B cell (primary cell): ENCODE measurements around the gene CCDC83. TPM values are rescaled to one million over a fixed set of nuclear protein-coding genes. Genes with fewer than 3 reads are reported as not detected.

ENCODE experiments used
- ATAC-seq: fragments of 200-7000 bp; cut with Tn5 transposase; one replicate; pipeline ENCODE4 v1.10.0; 2021; ENCODE audit warnings: low read depth, mild to moderate bottlenecking, moderate number of reproducible peaks, moderate library complexity
- CTCF ChIA-PET: fragments of 350-600 bp; sonication (Branson Sonifier 250); formaldehyde crosslinking; loops from one replicate; lab custom pipeline; 2021; ENCODE audit warnings: antibody characterized with exemption, inconsistent platforms; lab: Charles Lee
- POLR2A ChIA-PET: fragments of 350-600 bp; sonication (Branson Sonifier 250); formaldehyde crosslinking; loops from one replicate; lab custom pipeline; 2021; ENCODE audit warnings: antibody characterized with exemption; lab: Charles Lee
- DNase-seq: peaks from one replicate; pipeline ENCODE4 v3.0.0; 2013
- H2AFZ ChIP-seq: 2 replicates; pipeline ENCODE4 v1.6.1; 2012; ENCODE audit warnings: mild to moderate bottlenecking, low read depth, low read length; ENCODE audit not compliant: insufficient read depth, poor library complexity, severe bottlenecking
- H3K27ac ChIP-seq, 2 donors: 1 replicate in 1 of 2; 2 replicates in 1 of 2; pipeline ENCODE4 v1.5.1; 2012 to 2013; ENCODE audit warnings: low read length in 2 of 2, mild to moderate bottlenecking in 2 of 2, moderate library complexity in 1 of 2
- H3K27me3 ChIP-seq, 4 experiments: fragments of 200-600 bp in 1 of 4; sonication (generic) in 1 of 4; replicated peaks in 1 of 4; 1 replicate in 2 of 4; 2 replicates in 2 of 4; pipeline versions ENCODE4 v1.6.1 to v1.7.0; 2013 to 2016; ENCODE audit warnings: low read length in 3 of 4, mild to moderate bottlenecking in 2 of 4, mixed read lengths in 1 of 4, moderate library complexity in 1 of 4; ENCODE audit not compliant: insufficient read depth in 4 of 4, control insufficient read depth in 3 of 4; ENCODE audit errors: control extremely low read depth in 1 of 4
- H3K36me3 ChIP-seq, 2 experiments: replicated peaks in 1 of 2; 1 replicate in 1 of 2; 2 replicates in 1 of 2; pipeline versions ENCODE4 v1.6.1 to v1.7.1; 2013; ENCODE audit warnings: low read length in 1 of 2; ENCODE audit not compliant: insufficient read depth in 2 of 2, control insufficient read depth in 1 of 2; ENCODE audit errors: control extremely low read depth in 1 of 2, extremely low read depth in 1 of 2
- H3K4me1 ChIP-seq, 2 donors: fragments of 200-600 bp in 1 of 2; sonication (generic) in 1 of 2; 1 replicate in 1 of 2; 2 replicates in 1 of 2; pipeline versions ENCODE4 v1.5.1 to v1.6.1; 2013 to 2017; ENCODE audit warnings: low read length in 2 of 2; ENCODE audit not compliant: control insufficient read depth in 2 of 2, insufficient read depth in 2 of 2
- H3K4me2 ChIP-seq: replicated peaks from 2 replicates; pipeline ENCODE3; 2012; ENCODE audit warnings: mild to moderate bottlenecking, low read depth, low read length; ENCODE audit not compliant: poor library complexity, severe bottlenecking
- H3K4me3 ChIP-seq, 5 experiments: fragments of 200-600 bp in 1 of 5; sonication (generic) in 1 of 5; 1 replicate in 3 of 5; 2 replicates in 2 of 5; pipeline versions ENCODE4 v1.5.1 to v1.7.0; 2011 to 2016; ENCODE audit warnings: low read length in 4 of 5, mild to moderate bottlenecking in 4 of 5, low read depth in 2 of 5, control low read depth in 1 of 5, moderate library complexity in 1 of 5; ENCODE audit not compliant: insufficient read depth in 1 of 5; ENCODE audit errors: control extremely low read depth in 1 of 5, extremely low read depth in 1 of 5
- H3K79me2 ChIP-seq: fragments of 200-600 bp; sonication (generic); one replicate; pipeline ENCODE4 v1.6.0; 2016; ENCODE audit warnings: low read length; ENCODE audit not compliant: control insufficient read depth, insufficient read depth
- H3K9ac ChIP-seq: fragments of 200-600 bp; sonication (generic); 2 replicates; pipeline ENCODE4 v1.6.1; 2017; ENCODE audit warnings: mild to moderate bottlenecking, low read length, moderate library complexity
- H3K9me3 ChIP-seq, 3 donors: one replicate each; pipeline versions ENCODE4 v1.6.1 to v1.7.1; 2013; ENCODE audit warnings: low read length in 2 of 3; ENCODE audit not compliant: control insufficient read depth in 2 of 3, insufficient read depth in 1 of 3; ENCODE audit errors: control extremely low read depth in 1 of 3
- H4K20me1 ChIP-seq: 2 replicates; pipeline ENCODE4 v1.6.0; 2012; ENCODE audit warnings: mild to moderate bottlenecking, low read length; ENCODE audit not compliant: insufficient read depth, control insufficient read depth, poor library complexity, severe bottlenecking
- H3K27ac Mint-ChIP-seq: one replicate; pipeline ENCODE4 v1.8.0; 2021; ENCODE audit warnings: mixed read lengths
- H3K27me3 Mint-ChIP-seq: one replicate; pipeline ENCODE4 v1.8.0; 2021; ENCODE audit warnings: mixed read lengths
- H3K4me1 Mint-ChIP-seq: one replicate; pipeline ENCODE4 v1.8.0; 2021; ENCODE audit warnings: mixed read lengths
- H3K4me3 Mint-ChIP-seq: one replicate; pipeline ENCODE4 v1.8.0; 2021; ENCODE audit warnings: mixed read lengths
- H3K9me3 Mint-ChIP-seq: one replicate; pipeline ENCODE4 v1.8.0; 2022; ENCODE audit warnings: mixed read lengths; ENCODE audit not compliant: insufficient read depth
- CTCF ChIP-seq: fragments of 200-600 bp; IDR thresholded peaks from one replicate; pipeline ENCODE4 v1.8.0; 2022; ENCODE audit warnings: antibody characterized with exemption, mild to moderate bottlenecking
- EZH2 ChIP-seq: IDR thresholded peaks from 2 replicates; pipeline ENCODE4 v1.6.1; 2012; ENCODE audit warnings: borderline replicate concordance, low read depth, mild to moderate bottlenecking, moderate library complexity, low read length; ENCODE audit not compliant: insufficient read depth, poor library complexity, severe bottlenecking
- WGBS: methylation state at CpG from one replicate; pipeline ENCODE4 v1.1.5; 2013; ENCODE audit warnings: missing lambda C conversion rate; ENCODE audit not compliant: insufficient coverage; 5-methylcytosine and 5-hydroxymethylcytosine counted together
- intact Hi-C: fragments of 100-400 bp; cut with micrococcal nuclease; formaldehyde crosslinking; loops from one replicate; pipeline ENCODE4 v1.10.0; 2022
- polyA plus RNA-seq: library from polyadenylated mRNA; depleted of rRNA; stranded (reverse); fragments of >200 nt; gene quantifications from 2 replicates; pipeline ENCODE4 v1.2.3, GENCODE V29; 2012
- total RNA-seq, 2 donors: library from RNA; stranded (reverse); fragments of 120-200 nt in 1 of 2; gene quantifications; 1 replicate in 1 of 2; 2 replicates in 1 of 2; pipeline versions ENCODE4 v1.2.3 to v1.2.4, GENCODE V29; 2013 to 2022

Gene CCDC83
- total and polyA plus RNA-seq, 2 donors (not counting 1 experiment from before 2014, with no cell fraction given): not detected

DNA sequence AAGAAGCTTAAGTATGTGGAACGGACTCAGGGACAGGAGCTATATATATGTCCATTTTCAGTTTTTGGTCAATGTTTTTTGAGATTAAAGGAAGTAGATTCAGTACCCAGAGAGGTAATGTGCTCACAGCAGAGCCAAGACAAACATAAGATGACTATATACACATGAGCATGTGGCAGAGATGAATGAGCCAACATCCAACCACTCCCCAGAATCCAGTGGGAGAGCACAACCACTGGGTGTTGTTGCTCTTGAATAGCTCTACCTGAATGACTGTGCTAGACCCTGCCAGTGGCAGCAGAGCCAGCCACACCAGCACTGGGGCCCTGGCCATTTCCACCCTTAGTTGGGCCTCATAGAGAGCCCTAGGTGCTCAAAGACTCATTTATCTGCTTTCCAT lies 33.5 kb upstream of the CCDC83 start:
- ChIA-PET CTCF (no interaction called here), POLR2A (no interaction called here)
- Mint-ChIP-seq H3K9me3 (no peaks in the 10 kb centered on the region), H3K27me3 (no peaks in the 10 kb centered on the region), H3K27ac (no peak overlapping the region), H3K4me1 (no peaks in the 10 kb centered on the region), H3K4me3 (no peak overlapping the region)
- WGBS: 100% methylated on average over 1 of the region's 1 CpG
- H3K27ac ChIP-seq: no peak overlapping the region
- H3K27me3 ChIP-seq: no peaks in the 10 kb centered on the region
- intact Hi-C loops: no loop called here
- H3K4me3 ChIP-seq: no peak overlapping the region
- TF ChIP-seq EZH2 (no peak), CTCF (no peak)
- no peaks in the 10 kb centered on the region for H3K36me3 ChIP-seq
- no peaks in the 10 kb centered on the region for H3K79me2 ChIP-seq
- H3K4me2 ChIP-seq: no peak overlapping the region
- ATAC-seq (no peak), DNase-seq (no peak)
- H3K9me3 ChIP-seq: no peaks in the 10 kb centered on the region
- H4K20me1 ChIP-seq: no peaks in the 10 kb centered on the region
- no peak overlapping the region for H3K9ac ChIP-seq
- H2AFZ ChIP-seq: no peak overlapping the region
- H3K4me1 ChIP-seq: no peaks in the 10 kb centered on the region

- no peak for TF ChIP-seq CTCF
- no peak for TF ChIP-seq EZH2
- H2AFZ ChIP-seq: no peak overlapping the region
- ATAC-seq (no peak), DNase-seq (no peak)
- H3K36me3 ChIP-seq: no peaks in the 10 kb centered on the region
- no peak overlapping the region for H3K4me3 ChIP-seq
- no peak overlapping the region for H3K9ac ChIP-seq
- no peaks in the 10 kb centered on the region for H3K79me2 ChIP-seq
- no peaks in the 10 kb centered on the region for H3K4me1 Mint-ChIP-seq
- H3K27me3 Mint-ChIP-seq: no peaks in the 10 kb centered on the region
- 100% methylated on average over 2 of the region's 3 CpGs for WGBS
- intact Hi-C loops: no loop called here
- H3K27ac ChIP-seq: no peak overlapping the region
- no peaks in the 10 kb centered on the region for H3K4me1 ChIP-seq
- no peak overlapping the region for H3K27ac Mint-ChIP-seq
- ChIA-PET CTCF (interaction anchor here (1.1 kb wide), 1 partner anchor 8 kb away, joined by 3 read pairs; no protein-coding TSS in a partner anchor), POLR2A (no interaction called here)
- H4K20me1 ChIP-seq: no peaks in the 10 kb centered on the region
- H3K27me3 ChIP-seq: no peaks in the 10 kb centered on the region
- no peaks in the 10 kb centered on the region for H3K9me3 ChIP-seq
- H3K4me2 ChIP-seq: no peak overlapping the region
- H3K4me3 Mint-ChIP-seq: no peak overlapping the region
- no peaks in the 10 kb centered on the region for H3K9me3 Mint-ChIP-seq
These were observed 32.4 kb upstream of the CCDC83 start for GRCh38 chr11:85822814-85823213.
